LoVo (cell line): ENCODE measurements around the gene ZNF488.
A peak's percentile ranks its signal among the peaks of the same experiment; 100 is the strongest.

Experiments
- DNase-seq: peaks from one replicate; pipeline ENCODE4 v3.0.0-alpha.2; 2016; ENCODE audit warnings: low spot score

The ZNF488 gene

GRCh38 chr10:47330366-47330765, 53.7 kb downstream of the ZNF488 start:
- DNase-seq = no peak

- DNase-seq = no peak
Measured at GRCh38 chr10:47329855-47330254, 54.2 kb downstream of the ZNF488 start.

- no peak for DNase-seq
Measured at GRCh38 chr10:47326927-47327330, 57.2 kb downstream of the ZNF488 start.

GRCh38 chr10:47326306-47326926, 57.7 kb downstream of the ZNF488 start:
- DNase-seq = peak; percentile 10

- DNase-seq = no peak
Measured at GRCh38 chr10:47325303-47326291, 58.5 kb downstream of the ZNF488 start.

- no peak for DNase-seq
Measured at GRCh38 chr10:47323636-47324296, 60.3 kb downstream of the ZNF488 start.

GRCh38 chr10:47323087-47323486, 61.0 kb downstream of the ZNF488 start:
- DNase-seq = no peak

- no peak for DNase-seq
Measured at GRCh38 chr10:47322300-47323061, 61.6 kb downstream of the ZNF488 start, which contains the start of gene GDF2. Gene GDF2, plus strand, starts transcription at chr10:47322454. Its CDS starts 215 bp downstream, at chr10:47322669.

GRCh38 chr10:47321521-47322195, 62.4 kb downstream of the ZNF488 start:
- no peak for DNase-seq

- no peak for DNase-seq
Measured at GRCh38 chr10:47320812-47321211, 63.3 kb downstream of the ZNF488 start.

- DNase-seq = no peak
Measured at GRCh38 chr10:47319784-47320183, 64.3 kb downstream of the ZNF488 start.

- no peak for DNase-seq
Measured at GRCh38 chr10:47318706-47319105, 65.4 kb downstream of the ZNF488 start.

GRCh38 chr10:47317251-47317650, 66.8 kb downstream of the ZNF488 start:
- no peak for DNase-seq

GRCh38 chr10:47316131-47316530, 68.0 kb downstream of the ZNF488 start:
- no peak for DNase-seq
